Kidney tubule cell (primary cell): ENCODE results near the gene SLC43A3.
"Not testable (repeated sequence)": the region's sequence is repeated elsewhere in the genome, so short reads cannot be mapped to it uniquely, and the experiment has no call there.

Experiments used
- DNase-seq: peaks from one replicate; pipeline ENCODE4 v3.0.0-alpha.2; 2018; ENCODE audit warnings: low spot score

The SLC43A3 gene

GRCh38 chr11:57405271-57405860, 21.6 kb downstream of the SLC43A3 start:
- peak; percentile 25 for DNase-seq

- DNase-seq, result no peak
These were observed 23.1 kb downstream of the SLC43A3 start for GRCh38 chr11:57403802-57404147.

GRCh38 chr11:57403003-57403801, 23.7 kb downstream of the SLC43A3 start:
- not testable (repeated sequence) for DNase-seq

DNA sequence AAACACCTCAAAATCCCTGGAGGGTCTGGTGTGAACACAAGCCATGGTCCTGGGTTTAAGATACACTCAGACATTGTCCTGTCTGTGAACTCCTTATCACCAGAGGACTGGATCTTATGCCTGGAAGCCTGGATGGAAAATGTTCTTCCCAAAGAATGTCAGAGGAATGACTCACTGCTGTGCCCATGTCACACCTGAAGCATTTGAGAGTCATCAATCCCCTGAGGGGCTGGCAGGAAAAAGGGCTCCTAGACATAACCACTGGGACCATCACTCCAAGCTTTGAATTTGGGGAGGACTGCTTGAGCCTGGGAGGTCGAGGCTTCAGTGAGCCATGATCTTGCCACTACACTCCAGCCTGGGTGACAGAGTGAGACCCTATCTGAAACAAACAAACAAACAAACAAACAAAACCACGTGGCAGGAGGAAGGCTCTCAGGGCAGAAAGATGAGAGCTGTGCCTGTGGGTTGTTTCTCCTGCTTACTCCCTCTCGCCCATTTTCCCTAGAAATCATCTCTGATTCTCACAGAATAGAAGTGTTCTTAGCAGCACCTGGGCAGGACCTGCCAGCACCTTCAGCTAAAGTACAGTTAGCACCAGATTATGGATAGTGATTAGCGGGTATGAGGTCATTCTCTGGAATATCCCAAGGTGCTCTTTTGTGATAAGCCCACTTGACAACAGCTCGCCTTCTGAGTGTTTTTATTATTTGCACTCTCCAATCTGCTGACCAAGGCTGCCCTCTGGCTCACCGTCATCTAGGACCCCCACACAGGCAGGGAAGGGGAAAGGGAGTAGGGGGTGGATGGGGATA, 24.5 kb downstream of the SLC43A3 start:
- DNase-seq, result peak; percentile 77

DNA sequence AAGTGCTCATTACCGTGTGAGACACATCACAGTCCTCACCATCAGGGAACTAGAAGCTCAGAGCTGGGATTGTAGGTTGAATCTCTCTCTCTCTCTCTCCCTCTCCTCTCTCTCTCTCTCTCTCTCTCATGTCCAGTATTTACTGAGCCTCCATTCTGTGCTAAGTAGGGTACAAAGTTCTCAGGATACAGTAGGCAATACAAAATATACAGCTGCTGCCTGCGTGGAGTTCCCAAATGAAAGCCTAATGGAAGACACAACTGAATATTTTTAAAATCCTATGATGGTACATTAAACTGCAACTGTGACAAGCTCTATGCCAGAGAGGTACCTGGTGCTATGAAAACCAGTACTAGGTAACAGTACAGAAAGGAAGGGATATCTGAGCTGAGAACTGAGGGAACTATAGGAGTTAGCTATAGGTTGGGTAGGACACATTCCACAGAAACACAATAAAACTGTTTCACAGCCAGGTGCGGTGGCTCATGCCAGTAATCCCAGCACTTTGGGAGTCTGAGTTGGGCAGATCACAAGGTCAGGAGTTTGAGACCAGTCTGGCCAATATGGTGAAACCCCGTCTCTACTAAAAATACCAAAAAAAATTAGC, 26.8 kb downstream of the SLC43A3 start:
- no peak for DNase-seq

DNA sequence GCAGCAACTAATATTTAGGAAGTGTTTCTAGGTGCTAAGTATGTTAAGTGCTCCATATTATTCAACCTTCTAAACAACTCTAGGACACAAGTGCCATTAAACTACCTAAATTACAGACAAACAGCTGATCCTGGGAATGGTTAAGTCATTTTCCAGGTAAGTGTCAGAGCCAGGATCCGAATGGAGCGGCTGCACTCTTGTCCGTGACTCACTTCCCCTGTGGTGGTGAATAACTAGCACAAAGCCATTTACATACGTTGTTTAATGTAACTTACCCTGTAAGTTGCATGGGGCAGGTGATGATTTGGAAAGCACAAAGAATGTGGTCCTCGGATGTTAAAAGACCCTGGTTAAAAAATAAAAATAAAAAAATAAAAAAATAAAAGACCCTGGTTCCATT, 27.7 kb downstream of the SLC43A3 start:
- peak; percentile 55 for DNase-seq

DNA sequence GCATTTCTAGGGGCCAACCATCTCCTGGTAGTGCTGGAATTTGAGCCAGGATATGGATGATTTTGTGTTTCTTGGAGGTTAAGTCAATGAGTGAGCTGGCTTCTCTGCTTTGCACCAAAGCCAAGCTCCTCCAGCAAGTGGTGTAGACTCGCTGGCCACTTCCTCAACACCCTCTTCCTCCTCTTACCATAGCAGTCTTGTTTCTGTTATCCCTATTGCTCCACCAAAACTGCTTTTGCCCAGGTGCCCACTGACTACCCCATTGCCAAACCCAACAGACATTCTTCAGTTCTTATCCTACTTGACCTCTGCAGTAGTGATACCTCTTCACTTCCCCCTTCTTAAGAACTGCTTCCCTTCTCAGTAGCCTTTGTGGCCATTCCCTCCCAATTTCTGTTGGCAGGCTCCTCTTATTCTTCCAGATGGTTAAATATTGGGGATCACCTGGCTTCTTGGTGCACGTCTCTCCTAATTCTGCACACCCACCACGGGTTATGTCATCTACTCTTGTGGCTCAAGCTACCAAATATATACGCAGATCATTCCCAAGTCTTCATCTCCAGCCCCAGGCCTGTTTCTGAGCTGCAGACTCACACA, 29.4 kb downstream of the SLC43A3 start:
- DNase-seq, result no peak

DNA sequence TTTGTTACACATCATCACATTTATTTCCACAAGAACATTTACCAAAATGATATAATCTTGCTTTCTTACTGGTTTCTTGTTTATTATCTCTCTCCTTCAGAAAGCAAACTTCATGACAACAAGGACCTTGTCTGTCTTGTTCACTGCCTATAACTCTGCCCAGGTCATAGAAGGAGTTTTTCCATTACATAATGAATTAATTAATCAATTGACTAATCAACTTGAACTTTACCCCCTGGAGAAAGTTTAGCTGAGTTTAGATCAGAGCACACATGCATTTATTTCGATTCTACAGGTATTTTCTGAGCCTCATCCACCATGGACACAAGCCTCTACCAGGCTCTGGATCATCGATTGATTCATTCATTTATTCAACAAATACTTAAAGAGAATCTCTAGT, 30.2 kb downstream of the SLC43A3 start:
- no peak for DNase-seq

GRCh38 chr11:57395905-57396623, 30.9 kb downstream of the SLC43A3 start:
- DNase-seq, result no peak

- DNase-seq, result no peak
These were observed 32.5 kb downstream of the SLC43A3 start for GRCh38 chr11:57394203-57394965.

GRCh38 chr11:57392763-57393105, 34.2 kb downstream of the SLC43A3 start:
- DNase-seq, result no peak

GRCh38 chr11:57392066-57392762, 34.7 kb downstream of the SLC43A3 start:
- no peak for DNase-seq

DNA sequence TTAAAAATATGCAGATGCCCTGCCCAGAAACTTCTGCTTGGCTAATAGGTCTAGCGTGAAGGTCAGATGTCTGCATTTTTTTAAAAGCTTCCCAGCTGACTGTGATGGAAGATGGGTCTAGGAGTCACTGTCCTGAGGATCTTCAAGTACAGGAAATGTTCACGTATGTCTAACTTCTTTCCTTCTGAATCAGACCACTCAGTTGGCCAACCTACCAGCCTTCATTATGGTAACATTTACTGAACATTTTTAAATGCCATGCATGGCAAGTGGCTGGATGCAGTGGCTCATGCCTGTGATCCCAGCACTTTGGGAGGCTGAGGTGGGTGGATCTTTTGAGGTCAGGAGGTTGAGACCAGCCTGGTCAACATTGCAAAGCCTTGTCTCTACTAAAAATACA, 35.4 kb downstream of the SLC43A3 start:
- no peak for DNase-seq

- DNase-seq, result no peak
These were observed 35.8 kb downstream of the SLC43A3 start for GRCh38 chr11:57391111-57391510.

DNA sequence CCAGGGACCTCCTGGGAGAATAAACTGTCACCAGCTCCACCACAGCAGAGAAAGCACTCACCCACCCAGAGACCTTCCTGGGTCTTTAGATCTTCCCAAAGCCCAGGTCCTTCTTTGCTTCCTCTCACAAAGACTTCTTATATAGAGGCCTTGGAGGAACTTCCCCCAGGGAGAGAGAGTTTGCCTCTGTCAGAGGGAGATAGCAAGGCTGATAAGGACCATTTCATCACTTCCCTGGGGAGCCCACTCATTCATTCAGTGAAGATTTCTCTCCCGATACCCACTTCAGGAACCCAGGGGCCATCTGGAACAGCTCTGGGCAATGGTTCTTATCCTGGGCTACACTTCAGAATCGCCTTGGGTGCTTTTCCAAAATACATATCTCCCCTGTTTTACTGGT, 36.4 kb downstream of the SLC43A3 start, which contains the start of gene PRG2:
PRG2 (minus strand) TSS at position 116 of the 400 bp plus-strand sequence. CDS start 706 bp downstream, outside the sequence.
- no peak for DNase-seq

- no peak for DNase-seq
These were observed 39.5 kb downstream of the SLC43A3 start for GRCh38 chr11:57387289-57388030.

DNA sequence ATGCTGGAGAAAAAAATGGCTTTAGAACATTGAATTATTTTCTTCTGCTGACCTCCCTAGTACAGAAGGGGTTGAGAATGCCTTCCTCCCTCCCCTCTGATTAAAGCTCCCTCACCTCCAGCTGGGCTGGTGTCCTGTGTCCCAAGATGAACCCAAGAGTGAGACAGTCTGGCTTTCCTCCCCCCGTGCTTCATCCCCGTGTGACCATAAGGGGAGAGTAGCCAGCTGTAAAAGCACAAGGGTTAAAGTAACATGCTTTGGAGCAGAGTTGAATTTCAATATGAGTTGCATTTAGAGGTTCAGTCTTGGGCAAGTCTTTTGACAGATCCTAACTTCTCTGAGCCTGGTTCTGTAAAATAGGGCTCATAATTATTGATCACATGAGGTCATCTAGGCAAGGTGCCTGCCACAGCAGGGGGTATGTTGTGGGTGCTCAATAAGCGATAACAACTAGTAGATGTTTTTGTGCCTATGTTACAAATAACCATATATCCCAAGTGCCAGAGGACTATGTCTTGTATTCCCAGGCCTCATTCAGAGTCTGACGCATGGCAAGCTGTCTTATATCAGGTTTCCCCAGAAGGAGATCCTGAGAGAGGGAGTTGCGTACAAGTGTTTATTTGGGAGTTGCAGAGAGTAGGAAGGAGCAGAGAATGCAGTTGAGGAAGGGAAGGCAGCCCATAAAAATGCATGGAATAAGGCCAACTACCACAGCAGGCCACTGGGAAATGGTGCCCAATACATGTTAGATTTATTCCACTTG, 40.6 kb downstream of the SLC43A3 start:
- DNase-seq, result no peak

GRCh38 chr11:57380975-57381374, 45.9 kb downstream of the SLC43A3 start, which contains the start of gene PRG3:
PRG3 (minus strand) TSS chr11:57381150; CDS start chr11:57380708, 442 bp downstream.
- DNase-seq, result no peak
